Hepatocyte (in vitro differentiated cells): Measurements from ENCODE around the gene CDH26.

Experiments
- EZH2 ChIP-seq: fragments of 200-600 bp; sonication (generic); IDR thresholded peaks from 2 replicates; pipeline ENCODE4 v1.6.1; 2016; ENCODE audit warnings: antibody characterized with exemption, mild to moderate bottlenecking, borderline replicate concordance
- EZH2phosphoT487 ChIP-seq: fragments of 200-600 bp; sonication (generic); IDR thresholded peaks from one replicate; pipeline ENCODE4 v1.6.1; 2018; ENCODE audit warnings: antibody characterized with exemption, mild to moderate bottlenecking, low read depth, moderate library complexity; ENCODE audit not compliant: unreplicated experiment, severe bottlenecking
- TF ChIP-seq, protein P1 (sequence below): fragments of 200-600 bp; sonication (generic); IDR thresholded peaks from 2 replicates; pipeline ENCODE4 v1.5.1; 2016; ENCODE audit warnings: antibody characterized with exemption, mild to moderate bottlenecking; ENCODE audit not compliant: poor library complexity

DNA sequence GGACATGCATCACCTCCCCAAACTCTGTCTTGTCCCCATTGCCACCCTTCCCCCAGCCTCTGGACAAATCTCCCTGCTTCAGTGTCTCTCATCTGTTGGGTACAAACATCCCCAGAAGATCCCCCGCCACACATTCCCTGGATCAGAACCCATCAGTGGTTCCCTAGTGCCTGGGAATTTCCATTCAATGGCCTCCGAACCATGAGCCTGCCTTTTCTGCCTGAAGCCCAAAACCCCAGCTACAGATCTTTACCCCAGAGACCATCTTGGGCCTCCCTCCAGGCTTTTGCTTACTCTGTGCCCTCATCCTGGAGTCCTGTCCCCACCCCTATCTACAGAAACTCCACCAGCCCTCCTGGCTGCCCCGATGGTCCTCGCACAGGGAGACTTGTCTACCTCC is 78.1 kb downstream of the CDH26 start:
- TF ChIP-seq, protein P1, sequence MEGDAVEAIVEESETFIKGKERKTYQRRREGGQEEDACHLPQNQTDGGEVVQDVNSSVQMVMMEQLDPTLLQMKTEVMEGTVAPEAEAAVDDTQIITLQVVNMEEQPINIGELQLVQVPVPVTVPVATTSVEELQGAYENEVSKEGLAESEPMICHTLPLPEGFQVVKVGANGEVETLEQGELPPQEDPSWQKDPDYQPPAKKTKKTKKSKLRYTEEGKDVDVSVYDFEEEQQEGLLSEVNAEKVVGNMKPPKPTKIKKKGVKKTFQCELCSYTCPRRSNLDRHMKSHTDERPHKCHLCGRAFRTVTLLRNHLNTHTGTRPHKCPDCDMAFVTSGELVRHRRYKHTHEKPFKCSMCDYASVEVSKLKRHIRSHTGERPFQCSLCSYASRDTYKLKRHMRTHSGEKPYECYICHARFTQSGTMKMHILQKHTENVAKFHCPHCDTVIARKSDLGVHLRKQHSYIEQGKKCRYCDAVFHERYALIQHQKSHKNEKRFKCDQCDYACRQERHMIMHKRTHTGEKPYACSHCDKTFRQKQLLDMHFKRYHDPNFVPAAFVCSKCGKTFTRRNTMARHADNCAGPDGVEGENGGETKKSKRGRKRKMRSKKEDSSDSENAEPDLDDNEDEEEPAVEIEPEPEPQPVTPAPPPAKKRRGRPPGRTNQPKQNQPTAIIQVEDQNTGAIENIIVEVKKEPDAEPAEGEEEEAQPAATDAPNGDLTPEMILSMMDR: no peak
- TF ChIP-seq EZH2phosphoT487: no peak
- TF ChIP-seq EZH2: no peak
